ENCODE results near the gene RPRD2. TPM values are rescaled to one million over a fixed set of nuclear protein-coding genes. Genes with fewer than 3 reads are reported as not detected.

The RPRD2 gene
- polyA plus RNA-seq, 1 donor (not counting 4 experiments of a cell fraction or from before 2014, with no cell fraction given), result 9.1 TPM

DNA sequence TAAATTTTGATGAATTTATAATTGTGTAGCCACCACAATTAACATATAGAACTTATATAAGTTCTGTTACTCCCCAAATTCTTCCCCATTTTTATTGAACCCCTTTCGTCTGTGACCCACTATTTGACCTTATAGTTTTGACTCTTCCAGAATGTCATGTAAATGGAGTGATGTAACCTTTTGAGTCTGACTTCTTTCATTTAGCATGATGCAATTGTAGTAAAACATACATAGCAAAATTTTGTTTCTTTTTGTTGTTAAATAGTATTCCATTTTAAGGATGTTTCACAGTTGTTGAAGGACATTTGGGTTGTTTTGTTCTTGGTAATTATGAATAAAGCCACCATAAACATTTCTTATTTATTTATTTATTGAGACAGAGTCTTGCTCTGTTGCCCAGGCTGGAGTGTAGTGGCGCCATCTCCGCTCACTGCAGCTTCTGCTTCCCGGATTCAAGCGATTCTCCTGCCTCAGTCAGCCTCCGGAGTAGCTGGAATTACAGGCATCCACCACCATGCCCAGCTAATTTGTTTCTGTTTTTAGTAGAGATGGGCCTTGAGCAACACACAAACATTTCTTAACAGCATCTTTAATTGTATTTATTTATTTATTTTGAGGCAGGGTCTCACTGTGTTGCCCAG is 33.6 kb downstream of the RPRD2 start:
- Histone ChIP-seq H3K79me2 (ENCODE audit: control insufficient read depth, insufficient read depth, low read length) (peaks cover 61% of the 10 kb centered on the region), H2AFZ (ENCODE audit: control insufficient read depth, low read length) (no peak overlapping the region), H3K27me3 (ENCODE audit: control insufficient read depth, extremely low read depth, insufficient read depth, low read length) (no peaks in the 10 kb centered on the region), H3K27ac (ENCODE audit: control insufficient read depth, insufficient read depth, low read length) (no peak overlapping the region), H3K9ac (ENCODE audit: control insufficient read depth, extremely low read depth, insufficient read depth, low read length) (no peak overlapping the region), H3K4me3 (ENCODE audit: control insufficient read depth in 2 of 3, extremely low read depth in 1 of 3, insufficient read depth in 2 of 3, low read depth in 1 of 3, low read length in 3 of 3) (no peak overlapping the region), H3K4me1 (ENCODE audit: control insufficient read depth, extremely low read depth, insufficient read depth, low read length) (no peaks in the 10 kb centered on the region), H4K20me1 (ENCODE audit: control insufficient read depth, extremely low read depth, insufficient read depth, low read length) (peaks cover 2% of the 10 kb centered on the region), H3K4me2 (ENCODE audit: control insufficient read depth, extremely low read depth, insufficient read depth, low read depth, low read length) (no peak overlapping the region), H3K9me1 (ENCODE audit: control insufficient read depth, extremely low read depth, insufficient read depth, low read length) (no peaks in the 10 kb centered on the region), H3K36me3 (ENCODE audit: control insufficient read depth in 2 of 2, extremely low read depth in 1 of 2, insufficient read depth in 2 of 2, low read length in 2 of 2) (no peaks in the 10 kb centered on the region), H3K9me3 (ENCODE audit: control insufficient read depth, low read depth, low read length) (no peaks in the 10 kb centered on the region)
- DNase-seq (ENCODE audit: low read depth, low spot score) (no peak), FAIRE-seq (no peak)
- no peak for TF ChIP-seq EZH2 (IDR thresholded peaks at IDR 0.05; ENCODE audit: low read length)
- TF ChIP-seq, protein P1, sequence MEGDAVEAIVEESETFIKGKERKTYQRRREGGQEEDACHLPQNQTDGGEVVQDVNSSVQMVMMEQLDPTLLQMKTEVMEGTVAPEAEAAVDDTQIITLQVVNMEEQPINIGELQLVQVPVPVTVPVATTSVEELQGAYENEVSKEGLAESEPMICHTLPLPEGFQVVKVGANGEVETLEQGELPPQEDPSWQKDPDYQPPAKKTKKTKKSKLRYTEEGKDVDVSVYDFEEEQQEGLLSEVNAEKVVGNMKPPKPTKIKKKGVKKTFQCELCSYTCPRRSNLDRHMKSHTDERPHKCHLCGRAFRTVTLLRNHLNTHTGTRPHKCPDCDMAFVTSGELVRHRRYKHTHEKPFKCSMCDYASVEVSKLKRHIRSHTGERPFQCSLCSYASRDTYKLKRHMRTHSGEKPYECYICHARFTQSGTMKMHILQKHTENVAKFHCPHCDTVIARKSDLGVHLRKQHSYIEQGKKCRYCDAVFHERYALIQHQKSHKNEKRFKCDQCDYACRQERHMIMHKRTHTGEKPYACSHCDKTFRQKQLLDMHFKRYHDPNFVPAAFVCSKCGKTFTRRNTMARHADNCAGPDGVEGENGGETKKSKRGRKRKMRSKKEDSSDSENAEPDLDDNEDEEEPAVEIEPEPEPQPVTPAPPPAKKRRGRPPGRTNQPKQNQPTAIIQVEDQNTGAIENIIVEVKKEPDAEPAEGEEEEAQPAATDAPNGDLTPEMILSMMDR (optimal IDR thresholded peaks at IDR 0.05 in 1 of 3, IDR thresholded peaks at IDR 0.05 in 1 of 3, conservative IDR thresholded peaks at IDR 0.05 in 1 of 3; ENCODE audit: extremely low read depth in 1 of 3, insufficient read depth in 2 of 3, low read length in 3 of 3), result no peak
- dilution Hi-C loops (cut with MboI; ENCODE audit: extremely low pct_ligation_motif_present, low sequenced_read_pairs), result no loop called here

DNA sequence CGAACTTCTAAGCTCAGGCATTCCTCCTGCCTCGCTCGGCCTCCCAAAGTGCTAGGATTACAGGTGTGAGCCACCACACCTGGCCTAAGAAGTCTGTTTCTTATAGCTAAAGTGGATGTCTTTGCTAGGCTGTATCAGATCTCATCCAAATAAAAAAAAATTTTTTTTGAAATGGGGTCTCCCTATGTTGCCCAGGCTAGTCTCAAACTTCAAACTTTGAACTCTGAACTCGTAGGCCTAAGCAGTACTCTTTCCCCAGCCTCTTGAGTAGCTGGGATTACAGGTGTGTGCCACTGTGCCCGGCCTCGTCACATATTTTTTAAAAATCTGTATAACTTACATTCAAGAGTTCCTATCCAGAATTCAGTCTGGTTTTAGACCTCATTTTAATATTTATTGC is 40.5 kb downstream of the RPRD2 start:
- Histone ChIP-seq H3K4me3 (ENCODE audit: control insufficient read depth in 2 of 3, extremely low read depth in 1 of 3, insufficient read depth in 2 of 3, low read depth in 1 of 3, low read length in 3 of 3) (no peak overlapping the region), H4K20me1 (ENCODE audit: control insufficient read depth, extremely low read depth, insufficient read depth, low read length) (no peaks in the 10 kb centered on the region), H3K27me3 (ENCODE audit: control insufficient read depth, extremely low read depth, insufficient read depth, low read length) (no peaks in the 10 kb centered on the region), H3K27ac (ENCODE audit: control insufficient read depth, insufficient read depth, low read length) (no peak overlapping the region), H3K79me2 (ENCODE audit: control insufficient read depth, insufficient read depth, low read length) (peaks cover 48% of the 10 kb centered on the region), H2AFZ (ENCODE audit: control insufficient read depth, low read length) (no peak overlapping the region), H3K36me3 (ENCODE audit: control insufficient read depth in 2 of 2, extremely low read depth in 1 of 2, insufficient read depth in 2 of 2, low read length in 2 of 2) (no peaks in the 10 kb centered on the region), H3K9me1 (ENCODE audit: control insufficient read depth, extremely low read depth, insufficient read depth, low read length) (no peaks in the 10 kb centered on the region), H3K4me1 (ENCODE audit: control insufficient read depth, extremely low read depth, insufficient read depth, low read length) (no peaks in the 10 kb centered on the region), H3K9ac (ENCODE audit: control insufficient read depth, extremely low read depth, insufficient read depth, low read length) (no peak overlapping the region), H3K4me2 (ENCODE audit: control insufficient read depth, extremely low read depth, insufficient read depth, low read depth, low read length) (no peak overlapping the region), H3K9me3 (ENCODE audit: control insufficient read depth, low read depth, low read length) (no peaks in the 10 kb centered on the region)
- DNase-seq (ENCODE audit: low read depth, low spot score) (no peak), FAIRE-seq (no peak)
- dilution Hi-C loops (cut with MboI; ENCODE audit: extremely low pct_ligation_motif_present, low sequenced_read_pairs), result no loop called here
- TF ChIP-seq, protein P1 (optimal IDR thresholded peaks at IDR 0.05 in 1 of 3, IDR thresholded peaks at IDR 0.05 in 1 of 3, conservative IDR thresholded peaks at IDR 0.05 in 1 of 3; ENCODE audit: extremely low read depth in 1 of 3, insufficient read depth in 2 of 3, low read length in 3 of 3), result no peak
- no peak for TF ChIP-seq EZH2 (IDR thresholded peaks at IDR 0.05; ENCODE audit: low read length)

All from keratinocyte (primary cell).